ENCODE results near the gene TTN.

Gene TTN

DNA sequence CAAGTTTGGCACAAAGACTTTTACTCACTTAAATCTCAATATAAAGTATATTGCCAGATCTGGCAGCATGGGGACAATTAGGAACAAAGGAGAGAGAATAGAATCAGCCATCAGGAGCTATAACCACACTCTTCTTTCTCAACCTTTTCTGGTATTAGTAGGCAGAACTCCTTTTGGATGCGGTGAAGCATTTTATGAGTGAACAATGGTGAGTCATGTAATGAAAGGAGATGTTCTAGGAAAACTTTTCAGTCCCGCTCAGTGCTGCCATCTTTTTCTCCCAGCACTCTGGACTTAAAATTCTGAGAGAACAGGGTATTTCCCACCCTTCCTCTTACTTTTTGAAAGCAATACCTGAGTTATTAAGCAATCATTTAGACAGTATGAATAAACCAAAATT lies 294.7 kb downstream of the TTN start:
- TF ChIP-seq, protein P1, sequence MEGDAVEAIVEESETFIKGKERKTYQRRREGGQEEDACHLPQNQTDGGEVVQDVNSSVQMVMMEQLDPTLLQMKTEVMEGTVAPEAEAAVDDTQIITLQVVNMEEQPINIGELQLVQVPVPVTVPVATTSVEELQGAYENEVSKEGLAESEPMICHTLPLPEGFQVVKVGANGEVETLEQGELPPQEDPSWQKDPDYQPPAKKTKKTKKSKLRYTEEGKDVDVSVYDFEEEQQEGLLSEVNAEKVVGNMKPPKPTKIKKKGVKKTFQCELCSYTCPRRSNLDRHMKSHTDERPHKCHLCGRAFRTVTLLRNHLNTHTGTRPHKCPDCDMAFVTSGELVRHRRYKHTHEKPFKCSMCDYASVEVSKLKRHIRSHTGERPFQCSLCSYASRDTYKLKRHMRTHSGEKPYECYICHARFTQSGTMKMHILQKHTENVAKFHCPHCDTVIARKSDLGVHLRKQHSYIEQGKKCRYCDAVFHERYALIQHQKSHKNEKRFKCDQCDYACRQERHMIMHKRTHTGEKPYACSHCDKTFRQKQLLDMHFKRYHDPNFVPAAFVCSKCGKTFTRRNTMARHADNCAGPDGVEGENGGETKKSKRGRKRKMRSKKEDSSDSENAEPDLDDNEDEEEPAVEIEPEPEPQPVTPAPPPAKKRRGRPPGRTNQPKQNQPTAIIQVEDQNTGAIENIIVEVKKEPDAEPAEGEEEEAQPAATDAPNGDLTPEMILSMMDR (conservative IDR thresholded peaks at IDR 0.05; ENCODE audit: low read depth, low read length) = no peak
- H3K4me1 ChIP-seq (ENCODE audit: low read depth, poor library complexity, severe bottlenecking) = peaks cover 32% of the 10 kb centered on the region
- H3K79me2 ChIP-seq (ENCODE audit: insufficient read depth, low read depth) = no peaks in the 10 kb centered on the region
- H3K36me3 ChIP-seq (ENCODE audit: insufficient read depth) = no peaks in the 10 kb centered on the region
- H4K20me1 ChIP-seq (ENCODE audit: insufficient read depth) = no peaks in the 10 kb centered on the region
- no peak overlapping the region for H3K4me3 ChIP-seq (IDR thresholded peaks at IDR 0.05; ENCODE audit: insufficient read depth, low read depth, low read length)
- no peak overlapping the region for H2AFZ ChIP-seq (ENCODE audit: low read depth)
- no peak overlapping the region for H3K4me2 ChIP-seq
- H3K9ac ChIP-seq = no peak overlapping the region
- H3K27me3 ChIP-seq (ENCODE audit: insufficient read depth, low read depth) = no peaks in the 10 kb centered on the region
- H3K27ac ChIP-seq = no peak overlapping the region

DNA sequence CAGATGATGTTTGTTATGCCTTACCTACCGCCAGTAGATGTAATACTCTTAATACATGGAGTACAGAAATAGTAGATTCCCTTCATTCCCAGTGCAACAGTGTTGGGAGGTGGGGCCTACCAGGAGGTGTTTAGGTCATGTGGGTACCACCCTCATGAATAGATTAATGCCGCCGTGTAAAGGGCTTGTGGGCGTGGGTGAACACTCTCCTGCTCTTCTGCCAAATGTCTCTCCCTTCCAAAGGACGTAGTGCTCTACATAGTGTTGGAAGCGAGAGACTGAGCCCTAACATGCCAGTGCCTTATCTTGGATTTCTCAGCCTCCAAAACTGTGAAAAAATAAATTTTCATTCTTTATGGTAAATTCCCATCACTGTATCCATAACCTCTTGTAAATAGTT lies 296.8 kb downstream of the TTN start:
- no peaks in the 10 kb centered on the region for H4K20me1 ChIP-seq (ENCODE audit: insufficient read depth)
- no peak overlapping the region for H3K27ac ChIP-seq
- no peak overlapping the region for H3K4me2 ChIP-seq
- no peaks in the 10 kb centered on the region for H3K36me3 ChIP-seq (ENCODE audit: insufficient read depth)
- TF ChIP-seq, protein P1 (conservative IDR thresholded peaks at IDR 0.05; ENCODE audit: low read depth, low read length) = no peak
- H3K27me3 ChIP-seq (ENCODE audit: insufficient read depth, low read depth) = no peaks in the 10 kb centered on the region
- H3K4me1 ChIP-seq (ENCODE audit: low read depth, poor library complexity, severe bottlenecking) = peaks cover 30% of the 10 kb centered on the region
- H2AFZ ChIP-seq (ENCODE audit: low read depth) = no peak overlapping the region
- no peak overlapping the region for H3K4me3 ChIP-seq (IDR thresholded peaks at IDR 0.05; ENCODE audit: insufficient read depth, low read depth, low read length)
- no peaks in the 10 kb centered on the region for H3K79me2 ChIP-seq (ENCODE audit: insufficient read depth, low read depth)
- H3K9ac ChIP-seq = no peak overlapping the region

DNA sequence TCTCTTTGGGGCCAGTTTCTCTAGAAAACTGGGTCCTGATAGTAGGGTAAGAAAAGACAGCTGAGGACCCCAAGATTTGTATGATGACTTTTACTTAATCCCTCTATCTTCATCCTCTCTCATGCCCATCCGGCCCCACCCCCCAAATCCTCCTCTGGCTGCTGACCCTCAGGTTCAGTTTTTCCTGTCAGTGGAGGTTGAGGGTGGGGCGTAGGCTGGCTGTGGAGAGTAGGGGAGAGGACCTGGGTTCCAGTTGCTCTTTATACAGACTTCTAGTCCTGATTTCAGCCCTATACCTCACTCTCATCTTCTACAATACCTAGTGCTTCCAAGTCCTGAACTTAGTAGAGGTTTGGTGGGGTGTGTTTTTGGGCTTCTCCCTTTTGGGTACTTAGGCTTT lies 298.6 kb downstream of the TTN start:
- Histone ChIP-seq H3K9ac (no peak overlapping the region), H3K4me3 (IDR thresholded peaks at IDR 0.05; ENCODE audit: insufficient read depth, low read depth, low read length) (no peak overlapping the region), H4K20me1 (ENCODE audit: insufficient read depth) (no peaks in the 10 kb centered on the region), H3K4me2 (no peak overlapping the region), H3K27me3 (ENCODE audit: insufficient read depth, low read depth) (no peaks in the 10 kb centered on the region), H3K36me3 (ENCODE audit: insufficient read depth) (0 out of 2 replicates have a peak, but pooled peaks cover 5% of the 10 kb centered on the region), H3K79me2 (ENCODE audit: insufficient read depth, low read depth) (no peaks in the 10 kb centered on the region), H2AFZ (ENCODE audit: low read depth) (no peak overlapping the region), H3K4me1 (ENCODE audit: low read depth, poor library complexity, severe bottlenecking) (peaks cover 13% of the 10 kb centered on the region), H3K27ac (no peak overlapping the region)
- TF ChIP-seq, protein P1 (conservative IDR thresholded peaks at IDR 0.05; ENCODE audit: low read depth, low read length) = no peak

- Histone ChIP-seq H3K27me3 (ENCODE audit: insufficient read depth, low read depth) (no peaks in the 10 kb centered on the region), H3K4me1 (ENCODE audit: low read depth, poor library complexity, severe bottlenecking) (peaks cover 8% of the 10 kb centered on the region), H2AFZ (ENCODE audit: low read depth) (no peak overlapping the region), H3K9ac (no peak overlapping the region), H3K4me3 (IDR thresholded peaks at IDR 0.05; ENCODE audit: insufficient read depth, low read depth, low read length) (no peak overlapping the region), H4K20me1 (ENCODE audit: insufficient read depth) (no peaks in the 10 kb centered on the region), H3K36me3 (ENCODE audit: insufficient read depth) (0 out of 2 replicates have a peak, but pooled peaks cover 5% of the 10 kb centered on the region), H3K4me2 (no peak overlapping the region), H3K79me2 (ENCODE audit: insufficient read depth, low read depth) (no peaks in the 10 kb centered on the region), H3K27ac (no peak overlapping the region)
- TF ChIP-seq, protein P1 (conservative IDR thresholded peaks at IDR 0.05; ENCODE audit: low read depth, low read length) = no peak
Observed at GRCh38 chr2:178506949-178507348, 300.3 kb downstream of the TTN start.

Data from KMS-11 (cell line).